Measurements from ENCODE around the gene ZFYVE26.
A peak's percentile ranks its signal among the peaks of the same experiment; 100 is the strongest.
"Not testable (repeated sequence)": the region's sequence is repeated elsewhere in the genome, so short reads cannot be mapped to it uniquely, and the experiment has no call there.

Gene ZFYVE26

GRCh38 chr14:67705211-67705610, 111.2 kb downstream of the ZFYVE26 start:
- ChIA-PET CTCF (interaction anchor here (0.6 to 2.2 kb wide), 16 partner anchors 10 to 278 kb away, joined by 3 to 44 read pairs (median 7); partner anchors contain the start of genes ARG2, PIGH and RDH11), POLR2A (ENCODE audit: low non-redundant PET) (no interaction called here)
- DNase-seq (ENCODE audit: low spot score) = peak; percentile 70
- H3K27ac ChIP-seq = no peak overlapping the region
- TF ChIP-seq CTCF (conservative IDR thresholded peaks at IDR 0.05; ENCODE audit: low read depth) = no peak

- peak; percentile 69 for DNase-seq (ENCODE audit: low spot score)
- TF ChIP-seq CTCF (conservative IDR thresholded peaks at IDR 0.05; ENCODE audit: low read depth) = peak; percentile 84
- POLR2A ChIA-PET (ENCODE audit: low non-redundant PET) = interaction anchor here (1.0 kb wide), 1 partner anchor 121 kb away, joined by 4 read pairs; no protein-coding TSS in a partner anchor
- CTCF ChIA-PET = interaction anchor here (0.5 to 2.2 kb wide), 33 partner anchors 9 to 277 kb away, joined by 3 to 44 read pairs (median 5); partner anchors contain the start of genes ARG2, PIGH and RDH11
- no peak overlapping the region for H3K27ac ChIP-seq
Observed at GRCh38 chr14:67704484-67705089, 111.8 kb downstream of the ZFYVE26 start.

GRCh38 chr14:67703997-67704396, 112.4 kb downstream of the ZFYVE26 start:
- ChIA-PET CTCF (interaction anchor here (0.6 to 2.2 kb wide), 29 partner anchors 9 to 277 kb away, joined by 3 to 44 read pairs (median 6); partner anchors contain the start of genes ARG2, PIGH and RDH11), POLR2A (ENCODE audit: low non-redundant PET) (interaction anchor here (1.0 kb wide), 1 partner anchor 120 kb away, joined by 4 read pairs; no protein-coding TSS in a partner anchor)
- H3K27ac ChIP-seq = no peak overlapping the region
- DNase-seq (ENCODE audit: low spot score) = no peak
- no peak for TF ChIP-seq CTCF (conservative IDR thresholded peaks at IDR 0.05; ENCODE audit: low read depth)

GRCh38 chr14:67701492-67701891, 114.9 kb downstream of the ZFYVE26 start, which contains the start of gene RDH12:
TSS of gene RDH12 (plus strand) at chr14:67701886. CDS start at chr14:67722643, 20,757 bp downstream.
- DNase-seq (ENCODE audit: low spot score); POLR2A ChIA-PET (ENCODE audit: low non-redundant PET): not testable (repeated sequence)
- peak within 1 kb of the TSS; percentile 30; the same call in 1 of the 2 replicates for H3K27ac ChIP-seq
- CTCF ChIA-PET = interaction anchor here (0.8 to 1.2 kb wide), 3 partner anchors 11 to 175 kb away, joined by 3 read pairs; partner anchors contain the start of gene PIGH

- no peak for DNase-seq (ENCODE audit: low spot score)
- ChIA-PET CTCF (no interaction called here), POLR2A (ENCODE audit: low non-redundant PET) (no interaction called here)
- TF ChIP-seq CTCF (conservative IDR thresholded peaks at IDR 0.05; ENCODE audit: low read depth) = no peak
- H3K27ac ChIP-seq = no peak overlapping the region
Observed at GRCh38 chr14:67698179-67698578, 118.2 kb downstream of the ZFYVE26 start.

GRCh38 chr14:67697006-67697405, 119.4 kb downstream of the ZFYVE26 start:
- POLR2A ChIA-PET (ENCODE audit: low non-redundant PET) = no interaction called here
- H3K27ac ChIP-seq = no peak overlapping the region

More at GRCh38 chr14:67697006-67697405, 119.4 kb downstream of the ZFYVE26 start:
- TF ChIP-seq CTCF (conservative IDR thresholded peaks at IDR 0.05; ENCODE audit: low read depth) = no peak
- DNase-seq (ENCODE audit: low spot score) = no peak
- CTCF ChIA-PET = no interaction called here
